GM12878 (cell line): ENCODE measurements around the gene STAT4.

Experiments
- BRCA1 ChIP-seq: IDR thresholded peaks from 2 replicates; pipeline ENCODE4 v1.6.1; 2011; ENCODE audit warnings: low read depth, low read length, improper control_type of control experiment
- CBFB ChIP-seq: IDR thresholded peaks from 2 replicates; pipeline ENCODE4 v1.6.1; 2016; ENCODE audit warnings: antibody characterized with exemption, low read depth
- CTCF ChIP-seq, 3 experiments: IDR thresholded peaks in 2 of 3; conservative IDR thresholded peaks in 1 of 3; 2 replicates each; pipeline ENCODE4 v1.5.1; 2011; ENCODE audit warnings: low read depth in 3 of 3, low read length in 3 of 3, mild to moderate bottlenecking in 3 of 3, control low read depth in 2 of 3, moderate library complexity in 2 of 3, inconsistent platforms in 1 of 3, mixed read lengths in 1 of 3; ENCODE audit not compliant: control insufficient read depth in 2 of 3, insufficient read depth in 1 of 3; ENCODE audit errors: extremely low read depth in 1 of 3
- EP300 ChIP-seq, 2 experiments: fragments of 150-350 bp in 1 of 2; IDR thresholded peaks; 2 replicates each; pipeline ENCODE4 v1.6.1; 2011 to 2012; ENCODE audit warnings: low read depth in 2 of 2, low read length in 2 of 2, borderline replicate concordance in 1 of 2, improper control_type of control experiment in 1 of 2, inconsistent platforms in 1 of 2; ENCODE audit not compliant: control insufficient read depth in 1 of 2
- MAX ChIP-seq: IDR thresholded peaks from 2 replicates; pipeline ENCODE4 v1.6.1; 2012; ENCODE audit warnings: low read depth, low read length, improper control_type of control experiment
- POLR2A ChIP-seq: IDR thresholded peaks from 2 replicates; pipeline ENCODE4 v1.6.1; 2011; ENCODE audit warnings: low read depth, mild to moderate bottlenecking, low read length
- POLR2AphosphoS5 ChIP-seq: IDR thresholded peaks from 2 replicates; pipeline ENCODE4 v1.6.1; 2011; ENCODE audit warnings: mild to moderate bottlenecking, low read length, inconsistent platforms
- REST ChIP-seq: IDR thresholded peaks from 2 replicates; pipeline ENCODE4 v1.6.1; 2012; ENCODE audit warnings: mild to moderate bottlenecking, low read depth, low read length
- SREBF2 ChIP-seq: IDR thresholded peaks from 2 replicates; pipeline ENCODE4 v1.6.1; 2012; ENCODE audit warnings: mild to moderate bottlenecking, low read length
- ZBED1 ChIP-seq: IDR thresholded peaks from 2 replicates; pipeline ENCODE4 v1.6.1; 2016; ENCODE audit warnings: borderline replicate concordance

GRCh38 chr2:191029280-191029950, 121.4 kb downstream of the STAT4 start:
- no peak for TF ChIP-seq CTCF (IDR thresholded peaks at IDR 0.05 in 2 of 3, conservative IDR thresholded peaks at IDR 0.05 in 1 of 3; ENCODE audit: control insufficient read depth in 2 of 3, extremely low read depth in 1 of 3, insufficient read depth in 1 of 3, low read depth in 3 of 3, low read length in 3 of 3)
- no peak for TF ChIP-seq CBFB
- no peak for TF ChIP-seq MAX
- no peak for TF ChIP-seq BRCA1
- TF ChIP-seq POLR2AphosphoS5 = no peak
- TF ChIP-seq POLR2A = no peak
- TF ChIP-seq SREBF2 = no peak
- no peak for TF ChIP-seq EP300 (IDR thresholded peaks at IDR 0.05; ENCODE audit: borderline replicate concordance in 1 of 2, control insufficient read depth in 1 of 2, low read depth in 2 of 2, low read length in 2 of 2)
- no peak for TF ChIP-seq REST
- no peak for TF ChIP-seq ZBED1
